Stimulated activated CD4-positive, alpha-beta T cell treated with anti-CD3 and anti-CD28 coated beads, Interleukin-2, amount 100 ng/mL, for 48 hours (primary cell): ENCODE results near the gene BPIFA2.

ENCODE experiments used
- DNase-seq, 2 donors: peaks; one replicate each; pipeline ENCODE4 v3.0.0-alpha.2; 2020

Gene BPIFA2

DNA sequence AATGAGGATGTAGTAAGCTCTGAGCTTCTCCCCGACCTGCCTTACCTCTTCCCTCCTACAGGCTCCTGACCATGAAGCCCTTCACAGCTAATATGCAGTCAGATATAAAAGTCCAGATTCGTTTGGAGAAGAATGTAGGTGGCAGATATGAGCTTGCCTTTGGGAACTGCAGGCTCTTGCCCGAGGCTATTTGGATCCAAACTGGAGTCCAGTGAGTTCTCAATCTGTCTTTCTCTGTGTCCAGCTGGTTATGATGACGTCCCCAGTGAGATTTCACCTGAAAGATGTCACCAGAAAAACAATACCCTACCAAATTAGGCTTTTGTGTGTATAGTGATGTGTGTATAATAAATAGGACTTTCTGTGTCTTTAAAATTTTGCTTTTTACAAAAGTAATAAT lies 34.5 kb downstream of the BPIFA2 start:
- no peak for DNase-seq

DNA sequence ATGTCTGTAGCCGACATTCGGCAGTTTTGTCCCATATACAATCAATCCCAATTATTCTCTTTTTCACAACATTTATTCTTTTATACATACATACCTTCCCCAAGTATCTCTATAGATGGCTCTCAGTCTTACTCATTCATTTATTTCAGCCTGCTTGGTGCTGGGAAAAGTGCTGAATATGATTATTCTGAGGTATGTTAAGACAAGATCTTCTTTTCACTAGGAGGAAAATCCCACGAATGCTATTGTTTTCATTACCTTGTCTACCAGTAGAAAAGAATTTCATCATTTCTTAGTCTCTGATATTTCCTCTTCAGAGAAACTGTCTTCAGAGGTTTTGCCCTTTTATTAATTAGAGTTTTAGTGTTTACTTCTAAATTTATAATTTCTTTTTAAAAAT lies 35.5 kb downstream of the BPIFA2 start:
- DNase-seq, result no peak

DNA sequence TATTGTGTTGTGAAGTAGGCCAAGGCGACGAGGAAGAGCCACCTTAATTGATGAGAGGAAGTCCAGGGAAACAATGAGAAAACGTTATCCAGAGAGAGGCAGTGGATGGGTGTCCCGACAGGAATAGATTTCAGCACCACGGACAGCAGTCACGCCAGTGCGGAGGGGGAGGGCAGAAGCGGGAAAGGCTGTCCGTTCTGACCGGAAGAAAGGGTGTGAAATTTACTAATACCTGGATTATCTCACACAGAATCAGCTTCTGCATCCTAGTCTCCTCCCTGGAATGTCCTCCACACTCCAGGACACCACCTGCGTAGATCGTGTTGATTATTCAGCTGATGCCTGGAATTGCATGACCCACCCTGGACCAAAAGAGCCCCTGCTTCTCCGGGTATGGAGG lies 41.8 kb downstream of the BPIFA2 start:
- DNase-seq, result peak; percentile 23 to 31

DNA sequence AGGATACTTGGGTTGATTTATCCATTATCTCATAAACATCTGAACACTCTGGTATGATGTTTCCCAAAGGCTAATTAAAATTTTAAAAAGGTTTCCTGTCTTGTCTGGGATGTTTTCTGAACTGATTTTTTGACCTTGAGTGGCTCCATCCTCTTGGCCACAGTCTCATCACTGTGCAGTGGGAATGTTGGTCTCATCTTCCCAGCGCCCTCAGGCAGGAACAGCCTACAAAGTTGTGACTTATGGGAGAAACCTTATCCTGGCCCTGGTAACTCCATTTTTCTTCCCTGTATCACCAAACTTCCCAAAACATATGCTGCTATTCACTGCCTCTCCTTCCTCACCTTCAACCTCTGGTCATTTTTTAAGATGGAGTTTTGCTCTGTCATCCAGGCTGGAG lies 42.4 kb downstream of the BPIFA2 start:
- no peak for DNase-seq

DNA sequence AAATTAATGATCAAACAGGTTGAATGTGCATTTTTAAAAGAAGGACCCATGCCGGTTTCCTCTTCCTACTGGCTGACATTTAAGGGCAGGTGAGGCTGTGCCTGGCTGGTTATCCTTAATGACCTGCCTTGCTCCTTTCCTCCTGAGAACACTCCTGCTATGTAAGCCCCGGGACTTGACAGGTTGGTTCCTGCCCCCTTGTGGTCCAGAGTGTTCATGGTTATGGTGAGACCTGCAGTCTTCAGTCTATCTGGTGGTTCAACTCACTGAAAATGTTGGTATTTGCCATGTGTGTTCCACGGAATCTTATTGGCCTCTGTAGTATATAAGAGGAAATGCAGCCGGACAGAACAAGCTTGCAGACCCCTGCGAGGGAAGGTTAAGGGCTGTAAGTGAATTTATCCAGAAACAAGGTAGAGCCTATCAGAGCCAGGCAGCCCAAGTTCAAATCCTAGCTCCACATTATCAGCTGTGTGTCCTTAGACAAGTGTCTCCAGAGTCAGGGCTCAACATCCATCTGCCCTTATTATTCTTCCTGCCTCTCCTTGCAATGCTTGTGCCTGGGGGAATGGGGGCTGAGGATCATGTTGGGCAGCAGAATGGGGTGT lies 44.0 kb downstream of the BPIFA2 start:
- peak in 1 of 2 donors; percentile 3 for DNase-seq

DNA sequence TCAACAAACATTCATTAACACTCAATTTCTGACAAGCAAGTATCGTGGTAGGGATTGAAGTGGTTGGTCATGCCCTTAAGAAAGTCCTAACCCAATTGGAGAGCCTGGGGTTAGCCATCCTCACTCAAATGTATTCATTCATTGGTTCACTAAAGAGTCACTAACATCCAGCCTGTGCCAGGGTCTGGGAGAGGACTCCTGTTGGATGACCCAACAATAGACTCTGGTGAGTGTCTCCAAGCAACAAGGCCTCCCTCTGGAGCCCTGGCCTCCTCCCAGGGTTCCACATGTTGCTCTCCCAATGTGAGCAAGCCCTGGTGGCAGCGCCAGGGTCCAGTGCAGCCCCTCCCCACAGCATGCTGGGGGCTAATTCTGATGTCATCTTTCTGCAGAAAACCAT lies 49.1 kb downstream of the BPIFA2 start, which contains the start of gene BPIFA3:
Gene BPIFA3 (plus strand): TSS at position 301 of the 400 bp plus-strand sequence. CDS start 185 bp downstream, outside the sequence.
- no peak for DNase-seq

DNA sequence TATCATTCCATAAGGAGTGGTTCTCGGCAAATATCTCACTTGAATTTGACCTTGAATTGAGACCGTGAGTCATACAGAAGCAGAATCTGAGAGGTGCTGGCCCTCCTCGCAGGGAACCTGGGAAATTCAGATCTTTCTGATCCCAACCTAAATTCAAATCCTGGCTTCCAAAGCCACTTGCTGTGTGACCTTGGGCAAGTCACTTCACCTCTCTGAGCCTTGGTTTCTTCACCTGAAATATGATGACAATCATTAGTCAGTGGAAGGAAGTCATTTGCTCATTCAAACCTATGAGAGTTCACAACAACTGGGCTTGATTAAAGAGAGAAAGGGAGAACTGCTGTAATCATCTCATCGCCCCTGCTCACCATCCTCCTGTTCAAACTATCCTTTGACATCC lies 56.4 kb downstream of the BPIFA2 start:
- DNase-seq, result no peak

DNA sequence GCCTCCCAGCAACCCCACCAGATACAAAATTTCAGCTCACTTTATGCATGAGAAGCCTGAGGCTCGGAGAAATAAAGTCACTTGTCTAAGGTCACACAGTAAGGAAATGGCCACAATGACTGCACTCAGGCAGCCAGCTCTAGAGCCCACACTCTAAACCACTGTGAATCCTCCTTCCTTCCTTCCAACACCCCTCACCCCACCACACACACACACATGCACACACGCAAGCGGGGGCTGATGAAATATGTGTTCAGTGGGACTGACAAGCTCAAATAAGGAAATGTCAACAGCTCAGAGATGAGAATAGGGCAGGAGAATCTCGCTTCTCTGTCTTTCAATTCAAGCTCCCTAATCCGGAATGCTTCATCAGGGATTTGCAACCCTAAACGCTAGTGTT lies 61.9 kb downstream of the BPIFA2 start:
- no peak for DNase-seq
